Large intestine (tissue), 3 donors: ENCODE results near the gene PTPN12. TPM values are rescaled to one million over a fixed set of nuclear protein-coding genes. Genes with fewer than 3 reads are reported as not detected.

Experiments
- DNase-seq, 2 donors: peaks; one replicate each; pipeline versions ENCODE4 v3.0.0 to v3.0.0-alpha.2; 2013
- H3K27ac ChIP-seq: one replicate; pipeline ENCODE4 v1.5.1; 2013; ENCODE audit warnings: low read length
- H3K27me3 ChIP-seq: 2 replicates; pipeline ENCODE4 v1.6.1; 2013; ENCODE audit warnings: low read length; ENCODE audit not compliant: control insufficient read depth, insufficient read depth
- H3K36me3 ChIP-seq: 2 replicates; pipeline ENCODE4 v1.6.1; 2013; ENCODE audit warnings: low read length; ENCODE audit not compliant: control insufficient read depth, insufficient read depth
- H3K4me1 ChIP-seq: one replicate; pipeline ENCODE4 v1.6.1; 2013; ENCODE audit warnings: low read length; ENCODE audit not compliant: control insufficient read depth, insufficient read depth
- H3K4me3 ChIP-seq: one replicate; pipeline ENCODE4 v1.5.1; 2013; ENCODE audit warnings: low read length
- H3K9me3 ChIP-seq: one replicate; pipeline ENCODE4 v1.6.1; 2013; ENCODE audit warnings: mild to moderate bottlenecking, low read depth, low read length, moderate library complexity; ENCODE audit not compliant: control insufficient read depth
- WGBS: methylation state at CpG from one replicate; pipeline ENCODE4 v1.1.5; 2013; ENCODE audit warnings: low lambda C conversion rate; ENCODE audit not compliant: insufficient coverage; 5-methylcytosine and 5-hydroxymethylcytosine counted together
- polyA plus RNA-seq: library from polyadenylated mRNA; unstranded; fragments of 120-200 nt; gene quantifications from one replicate; pipeline ENCODE4 v1.2.1, GENCODE V29; 2013

Gene PTPN12
- polyA plus RNA-seq, 1 donor: 47.6 TPM

- Histone ChIP-seq H3K4me3 (no peak overlapping the region), H3K27me3 (no peaks in the 10 kb centered on the region), H3K4me1 (no peaks in the 10 kb centered on the region), H3K9me3 (no peaks in the 10 kb centered on the region), H3K36me3 (peaks cover 18% of the 10 kb centered on the region), H3K27ac (no peak overlapping the region)
- peak; percentile 12 to 50 for DNase-seq
- WGBS: 67% methylated on average over 1 of the region's 1 CpG
Measured at GRCh38 chr7:77657427-77658224, 120.5 kb downstream of the PTPN12 start.

DNA sequence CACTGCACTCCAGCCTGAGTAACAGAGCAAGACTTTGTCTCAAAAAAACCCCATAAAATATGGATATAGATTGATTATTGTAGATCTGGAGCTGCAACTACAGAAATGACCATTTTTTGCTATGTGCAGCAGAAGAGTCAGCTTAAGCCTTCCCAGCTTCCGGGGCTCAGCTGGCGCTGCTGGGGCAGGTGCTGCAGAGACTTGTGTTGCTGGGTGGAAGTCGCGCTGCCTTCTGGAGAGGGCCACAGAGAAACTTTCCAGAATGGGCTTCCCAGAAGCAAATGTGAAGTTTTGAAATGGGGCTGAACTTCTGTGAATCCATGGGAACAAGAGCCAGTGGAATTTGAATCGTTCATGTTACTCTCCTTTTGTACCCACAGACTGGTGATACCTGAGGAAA, 121.8 kb downstream of the PTPN12 start:
- no peaks in the 10 kb centered on the region for H3K4me1 ChIP-seq
- WGBS: no CpG with 5 or more reads among the region's 5 CpGs
- no peak overlapping the region for H3K4me3 ChIP-seq
- no peaks in the 10 kb centered on the region for H3K9me3 ChIP-seq
- H3K27ac ChIP-seq: no peak overlapping the region
- DNase-seq: no peak
- H3K27me3 ChIP-seq: no peaks in the 10 kb centered on the region
- H3K36me3 ChIP-seq: peaks cover 14% of the 10 kb centered on the region

GRCh38 chr7:77661816-77662215, 124.7 kb downstream of the PTPN12 start:
- peaks cover 2% of the 10 kb centered on the region for H3K36me3 ChIP-seq
- no peak for DNase-seq
- H3K27me3 ChIP-seq: no peaks in the 10 kb centered on the region
- no peak overlapping the region for H3K27ac ChIP-seq
- H3K9me3 ChIP-seq: no peaks in the 10 kb centered on the region
- whole genome bisulfite sequencing: no CpG with 5 or more reads among the region's 5 CpGs
- H3K4me3 ChIP-seq: no peak overlapping the region
- peaks cover 6% of the 10 kb centered on the region for H3K4me1 ChIP-seq

DNA sequence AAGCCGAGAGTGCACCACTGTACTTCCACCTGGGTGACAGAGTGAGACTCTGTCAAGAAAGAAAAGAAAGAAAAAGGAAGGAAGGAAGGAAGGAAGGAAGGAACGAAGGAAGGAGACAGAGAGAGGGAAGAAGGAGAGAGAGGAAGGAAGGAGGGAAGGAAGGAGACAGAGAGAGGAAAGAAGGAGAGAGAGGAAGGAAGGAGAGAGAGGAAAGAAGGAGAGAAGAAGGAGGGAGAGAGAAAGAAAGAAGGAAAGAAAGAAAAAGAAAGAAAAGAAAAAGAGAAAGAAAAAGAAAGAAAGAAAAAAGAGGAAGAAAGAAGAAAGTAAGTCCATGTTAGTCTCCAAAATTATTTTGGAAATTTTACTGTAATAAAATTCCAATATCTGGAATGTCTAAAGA, 125.8 kb downstream of the PTPN12 start:
- no peaks in the 10 kb centered on the region for H3K36me3 ChIP-seq
- H3K4me3 ChIP-seq: no peak overlapping the region
- H3K27me3 ChIP-seq: no peaks in the 10 kb centered on the region
- peaks cover 12% of the 10 kb centered on the region for H3K4me1 ChIP-seq
- no peak for DNase-seq
- H3K27ac ChIP-seq: no peak overlapping the region
- WGBS: 100% methylated on average over 1 of the region's 2 CpGs
- no peaks in the 10 kb centered on the region for H3K9me3 ChIP-seq

- peaks cover 12% of the 10 kb centered on the region for H3K4me1 ChIP-seq
- H3K27ac ChIP-seq: no peak overlapping the region
- no peak for DNase-seq
- no peak overlapping the region for H3K4me3 ChIP-seq
- H3K27me3 ChIP-seq: no peaks in the 10 kb centered on the region
- H3K9me3 ChIP-seq: no peaks in the 10 kb centered on the region
- no peaks in the 10 kb centered on the region for H3K36me3 ChIP-seq
Measured at GRCh38 chr7:77664715-77665114, 127.6 kb downstream of the PTPN12 start.

GRCh38 chr7:77665161-77665560, 128.1 kb downstream of the PTPN12 start:
- H3K4me3 ChIP-seq: no peak overlapping the region
- no peak overlapping the region for H3K27ac ChIP-seq
- no peaks in the 10 kb centered on the region for H3K9me3 ChIP-seq
- peaks cover 12% of the 10 kb centered on the region for H3K4me1 ChIP-seq
- no peaks in the 10 kb centered on the region for H3K27me3 ChIP-seq
- no peaks in the 10 kb centered on the region for H3K36me3 ChIP-seq
- DNase-seq: no peak

DNA sequence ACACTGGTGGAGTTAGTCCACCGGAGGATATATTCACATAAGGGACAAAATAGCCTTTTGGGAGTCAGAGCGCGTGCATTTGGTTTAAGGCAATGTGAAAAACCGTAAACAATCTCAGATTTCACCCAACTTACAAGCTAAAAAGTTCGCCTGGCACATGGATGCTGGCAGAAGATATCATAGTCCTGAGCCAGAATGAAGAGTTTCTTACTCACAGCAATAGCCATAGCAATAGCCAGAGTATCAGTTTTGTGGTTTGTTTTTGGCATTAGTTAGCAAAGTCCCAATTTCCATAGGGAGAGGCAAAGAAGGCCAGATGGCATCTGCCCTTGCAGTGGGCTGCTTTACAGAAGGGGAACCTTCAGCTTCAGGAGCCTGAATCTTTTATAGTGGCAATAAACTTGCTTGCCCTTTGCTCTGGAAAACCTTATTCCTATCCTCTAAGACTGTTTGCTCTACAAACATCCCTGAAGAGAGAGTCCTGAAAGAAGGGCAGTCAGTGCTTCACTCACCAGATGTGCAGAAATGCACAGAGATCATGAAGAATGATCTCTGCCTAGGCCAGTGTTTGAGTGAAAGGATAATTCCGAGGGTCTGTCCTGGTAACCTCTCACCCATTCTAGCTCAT, 130.5 kb downstream of the PTPN12 start:
- H3K27ac ChIP-seq: no peak overlapping the region
- WGBS: no CpG with 5 or more reads among the region's 6 CpGs
- peak in 1 of 2 donors; percentile 66 for DNase-seq
- peaks cover 12% of the 10 kb centered on the region for H3K4me1 ChIP-seq
- H3K9me3 ChIP-seq: no peaks in the 10 kb centered on the region
- no peaks in the 10 kb centered on the region for H3K36me3 ChIP-seq
- no peaks in the 10 kb centered on the region for H3K27me3 ChIP-seq
- H3K4me3 ChIP-seq: no peak overlapping the region

GRCh38 chr7:77674878-77675277, 137.8 kb downstream of the PTPN12 start:
- H3K27ac ChIP-seq: no peak overlapping the region
- no peaks in the 10 kb centered on the region for H3K36me3 ChIP-seq
- H3K4me1 ChIP-seq: peaks cover 7% of the 10 kb centered on the region
- DNase-seq: no peak
- no peak overlapping the region for H3K4me3 ChIP-seq
- 64% methylated on average over 2 of the region's 5 CpGs for WGBS
- H3K27me3 ChIP-seq: no peaks in the 10 kb centered on the region
- no peaks in the 10 kb centered on the region for H3K9me3 ChIP-seq

DNA sequence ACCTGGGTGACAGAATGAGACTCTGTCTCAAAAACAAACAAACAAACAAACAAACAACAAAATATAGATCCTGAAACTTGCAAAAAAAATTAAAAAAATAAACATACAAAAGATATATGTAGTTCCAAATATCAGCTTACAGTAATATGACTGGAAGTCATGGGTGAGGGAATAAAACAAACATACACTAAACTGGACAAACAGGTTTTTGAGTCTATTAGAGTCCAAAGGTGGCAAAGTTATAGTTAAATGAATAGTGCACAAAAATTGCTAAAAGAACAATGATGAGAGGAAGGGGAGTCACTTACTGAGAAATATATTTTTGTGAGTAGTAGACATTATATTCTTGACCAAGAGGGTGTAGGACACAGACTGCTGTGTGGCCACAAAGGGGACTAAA, 142.5 kb downstream of the PTPN12 start:
- Histone ChIP-seq H3K27me3 (no peaks in the 10 kb centered on the region), H3K36me3 (peaks cover 21% of the 10 kb centered on the region), H3K9me3 (no peaks in the 10 kb centered on the region), H3K4me3 (no peak overlapping the region), H3K4me1 (peaks cover 7% of the 10 kb centered on the region), H3K27ac (peak overlapping the region; percentile 42)
- peak; percentile 61 to 85 for DNase-seq

DNA sequence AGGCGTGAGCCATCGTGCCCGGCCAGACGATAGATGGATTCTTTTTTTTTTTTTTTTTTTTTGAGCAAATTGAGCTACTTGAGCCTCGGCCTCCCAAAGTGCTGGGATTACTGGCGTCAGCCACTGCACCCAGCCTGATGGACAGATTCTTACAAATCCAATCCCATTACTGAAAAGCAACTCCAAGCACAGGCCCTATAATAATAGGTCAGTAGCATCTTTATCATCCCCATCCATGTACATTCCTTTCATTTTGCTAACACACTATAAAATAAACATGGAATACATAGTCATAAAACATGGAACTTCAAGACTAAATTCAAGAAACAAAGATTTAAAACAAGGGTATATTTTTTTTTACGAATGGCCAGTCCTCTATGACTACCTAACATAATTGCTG, 143.2 kb downstream of the PTPN12 start:
- 100% methylated on average over 1 of the region's 7 CpGs for WGBS
- no peaks in the 10 kb centered on the region for H3K9me3 ChIP-seq
- H3K27me3 ChIP-seq: no peaks in the 10 kb centered on the region
- H3K27ac ChIP-seq: no peak overlapping the region
- H3K4me1 ChIP-seq: peaks cover 11% of the 10 kb centered on the region
- no peak overlapping the region for H3K4me3 ChIP-seq
- no peak for DNase-seq
- H3K36me3 ChIP-seq: peaks cover 21% of the 10 kb centered on the region

GRCh38 chr7:77684030-77684429, 146.9 kb downstream of the PTPN12 start:
- peaks cover 21% of the 10 kb centered on the region for H3K36me3 ChIP-seq
- no peak overlapping the region for H3K27ac ChIP-seq
- H3K9me3 ChIP-seq: no peaks in the 10 kb centered on the region
- 80% methylated on average over 1 of the region's 9 CpGs for WGBS
- H3K4me3 ChIP-seq: no peak overlapping the region
- no peaks in the 10 kb centered on the region for H3K27me3 ChIP-seq
- H3K4me1 ChIP-seq: peaks cover 22% of the 10 kb centered on the region
- DNase-seq: no peak
